ENCODE data around the gene MMP14. TPM values are rescaled to one million over a fixed set of nuclear protein-coding genes. Genes with fewer than 3 reads are reported as not detected.
A peak's percentile ranks its signal among the peaks of the same experiment; 100 is the strongest.
"Not testable (repeated sequence)": the region's sequence is repeated elsewhere in the genome, so short reads cannot be mapped to it uniquely, and the experiment has no call there.

Gene MMP14
- total and polyA plus RNA-seq, 2 of the 8 experiments (the other 6 are each of a cell fraction or from before 2014, with no cell fraction given), result 58.2 to 86.8 TPM

DNA sequence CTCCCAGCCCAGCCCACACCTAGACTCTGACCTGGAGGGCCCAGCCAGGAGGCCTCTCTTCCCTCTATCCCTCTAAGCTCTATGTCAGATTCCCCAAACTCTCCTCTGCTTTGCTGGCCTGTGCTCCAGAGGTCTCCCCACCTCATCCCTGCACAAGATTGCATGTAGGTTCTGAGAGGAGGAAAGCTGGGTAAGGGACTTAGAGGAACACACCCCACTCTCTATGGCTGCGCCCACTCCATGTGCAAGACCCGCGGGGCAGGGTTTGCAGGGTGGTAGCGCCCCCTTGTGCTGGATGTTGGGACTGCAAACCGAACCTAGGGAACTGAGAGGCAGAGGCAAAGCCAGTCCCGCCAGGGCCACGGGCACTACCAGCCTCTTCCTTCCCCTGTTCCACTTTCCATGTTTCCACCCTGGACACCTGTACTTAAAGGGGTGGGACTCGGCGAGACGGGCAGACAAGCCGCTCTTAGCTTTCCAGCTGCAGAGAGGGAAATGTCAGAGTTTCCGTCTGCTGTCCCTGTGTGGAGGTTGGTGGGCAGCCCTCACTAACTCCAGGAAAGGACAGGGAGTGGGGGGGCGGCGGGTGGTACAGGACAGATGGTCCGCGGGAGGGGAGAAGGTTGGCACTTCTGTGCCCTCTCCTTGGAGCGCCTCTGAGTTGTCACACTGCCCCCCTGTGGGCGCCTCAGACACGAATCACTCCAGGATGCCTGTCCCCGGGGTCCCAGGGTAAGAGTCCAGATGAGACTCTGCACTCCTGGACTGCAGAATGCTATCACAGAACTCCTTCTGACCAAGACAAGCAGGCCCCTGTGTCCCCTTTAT lies 16.8 kb downstream of the MMP14 start (continued):
- TF ChIP-seq SIRT6 (IDR thresholded peaks at IDR 0.05; ENCODE audit: low read length) (no peak), CTBP2 (IDR thresholded peaks at IDR 0.05; ENCODE audit: borderline replicate concordance, insufficient read depth, insufficient read length, low read length) (no peak), YY1 (IDR thresholded peaks at IDR 0.05; ENCODE audit: low read depth, low read length) (peak; percentile 74), TCF12 (IDR thresholded peaks at IDR 0.05; ENCODE audit: low read depth, low read length) (0 out of 2 replicates have a peak, but pooled peaks have one; percentile 7), ASH2L (IDR thresholded peaks at IDR 0.05; ENCODE audit: low read length) (no peak), POLR2AphosphoS5 (IDR thresholded peaks at IDR 0.05; ENCODE audit: low read depth, low read length) (peak; percentile 54; the same call in 1 of the 2 replicates), POLR2A (IDR thresholded peaks at IDR 0.05; ENCODE audit: control extremely low read depth in 1 of 2, low read depth in 2 of 2, low read length in 2 of 2) (no peak; a peak in 1 of 3 replicates)

DNA sequence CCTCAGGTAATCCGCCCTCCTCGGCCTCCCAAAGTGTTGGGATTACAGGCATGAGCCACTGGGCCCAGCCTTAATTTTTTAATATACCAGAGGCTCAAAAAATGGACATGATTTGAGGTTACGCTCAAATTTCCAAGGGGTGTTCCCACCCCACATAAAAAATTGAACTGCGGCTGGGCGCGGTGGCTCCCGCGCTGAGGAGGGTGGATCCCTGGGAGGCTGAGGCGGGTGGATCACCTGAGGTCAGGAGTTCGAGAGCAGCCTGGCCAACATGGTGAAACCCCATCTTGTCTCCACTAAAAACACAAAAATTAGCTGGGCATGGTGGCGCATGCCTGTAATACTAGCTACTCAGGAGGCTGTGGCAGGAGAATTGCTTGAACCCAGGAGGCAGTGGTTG lies 17.9 kb downstream of the MMP14 start:
- not testable (repeated sequence) for H2BK12ac ChIP-seq (ENCODE audit: low read depth, low read length); H2BK120ac ChIP-seq (replicated peaks; ENCODE audit: low read depth, low read length); H2AFZ ChIP-seq (ENCODE audit: low read length); H2BK5ac ChIP-seq (ENCODE audit: low read depth, low read length); H4K5ac ChIP-seq (ENCODE audit: insufficient read length, low read depth, low read length); H4K8ac ChIP-seq (ENCODE audit: extremely low read depth, insufficient read depth, low read length); H3K23ac ChIP-seq (ENCODE audit: insufficient read length); H3K27ac ChIP-seq (ENCODE audit: low read depth, low read length); H3K23me2 ChIP-seq (ENCODE audit: low read depth, low read length); H4K20me1 ChIP-seq (replicated peaks in 1 of 2; ENCODE audit: control insufficient read depth in 1 of 2, insufficient read depth in 2 of 2, low read length in 2 of 2); H3K9me3 ChIP-seq (ENCODE audit: insufficient read depth in 2 of 2, low read depth in 1 of 2, low read length in 1 of 2); DNase-seq (ENCODE audit: low read depth in 1 of 2, low spot score in 2 of 2); H3K79me1 ChIP-seq (ENCODE audit: low read depth, low read length); H3K36me3 ChIP-seq (ENCODE audit: control insufficient read depth in 2 of 4, insufficient read depth in 4 of 4, low read length in 3 of 4); H3K18ac ChIP-seq (ENCODE audit: extremely low read depth, low read length); H3K14ac ChIP-seq (ENCODE audit: insufficient read length); H4K91ac ChIP-seq (replicated peaks; ENCODE audit: insufficient read length, low read length); H2AK5ac ChIP-seq (ENCODE audit: low read depth, low read length); FAIRE-seq; H2BK20ac ChIP-seq (ENCODE audit: low read length); H3K4me2 ChIP-seq (ENCODE audit: insufficient read depth in 1 of 2, low read depth in 2 of 2, low read length in 2 of 2); H2BK15ac ChIP-seq (ENCODE audit: low read length); H3K4ac ChIP-seq (replicated peaks; ENCODE audit: insufficient read length, low read depth, low read length); H3K56ac ChIP-seq (replicated peaks; ENCODE audit: insufficient read length, low read depth, low read length); H3K79me2 ChIP-seq (ENCODE audit: control insufficient read depth in 1 of 2, insufficient read depth in 2 of 2, low read length in 2 of 2); H3K27me3 ChIP-seq (replicated peaks in 1 of 4; ENCODE audit: control insufficient read depth in 3 of 4, extremely low read depth in 1 of 4, insufficient read depth in 3 of 4, low read length in 3 of 4); H3K4me1 ChIP-seq (replicated peaks in 1 of 4; ENCODE audit: control insufficient read depth in 3 of 4, insufficient read depth in 4 of 4, low read length in 3 of 4); H3K4me3 ChIP-seq (ENCODE audit: extremely low read depth in 1 of 4, insufficient read depth in 2 of 4, low read depth in 3 of 4, low read length in 4 of 4); H3K9ac ChIP-seq (replicated peaks in 1 of 4; ENCODE audit: extremely low read depth in 1 of 4, low read depth in 3 of 4, low read length in 3 of 4)
- POLR2A ChIA-PET (ENCODE audit: partially characterized antibody), result interaction anchor here (1.1 to 13.9 kb wide), 3 partner anchors 16 to 32 kb away, joined by 3 to 203 read pairs (median 85); partner anchors contain the start of genes MMP14 and MRPL52
- CTCF ChIA-PET (ENCODE audit: partially characterized antibody), result interaction anchor here (1.1 to 56.0 kb wide), 21 partner anchors 10 to 297 kb away, joined by 3 to 1562 read pairs (median 12); partner anchors contain the start of genes LRP10, MMP14, MRPL52 and OXA1L
- WGBS, 2 experiments (ENCODE audit: extremely low coverage in 1 of 2, insufficient coverage in 1 of 2, insufficient read length in 1 of 2, insufficient replicate concordance in 2 of 2, low coverage in 1 of 2, low lambda C conversion rate in 2 of 2, missing lambda C conversion rate in 1 of 2), result 97% methylated on average over 11 of the region's 11 CpGs; no CpG with 5 or more reads in 1 of the 2 experiments

Measured in H1 (cell line).